Measurements from ENCODE around the gene ERICH3. TPM values are rescaled to one million over a fixed set of nuclear protein-coding genes. Genes with fewer than 3 reads are reported as not detected.

Gene ERICH3
- polyA plus RNA-seq, 1 donor (not counting 4 experiments of a cell fraction or from before 2014, with no cell fraction given): not detected

GRCh38 chr1:74715236-74715502 lies 41.6 kb upstream of the ERICH3 start:
- H3K27ac ChIP-seq (ENCODE audit: control insufficient read depth, insufficient read depth, low read length): no peak overlapping the region
- no peaks in the 10 kb centered on the region for H3K9me3 ChIP-seq (ENCODE audit: control insufficient read depth, low read depth, low read length)
- no peak overlapping the region for H2AFZ ChIP-seq (ENCODE audit: control insufficient read depth, low read length)
- dilution Hi-C loops (cut with MboI; ENCODE audit: extremely low pct_ligation_motif_present, low sequenced_read_pairs): no loop called here
- H3K9ac ChIP-seq (ENCODE audit: control insufficient read depth, extremely low read depth, insufficient read depth, low read length): no peak overlapping the region
- H3K9me1 ChIP-seq (ENCODE audit: control insufficient read depth, extremely low read depth, insufficient read depth, low read length): no peaks in the 10 kb centered on the region
- H4K20me1 ChIP-seq (ENCODE audit: control insufficient read depth, extremely low read depth, insufficient read depth, low read length): no peaks in the 10 kb centered on the region
- H3K4me3 ChIP-seq (ENCODE audit: control insufficient read depth in 2 of 3, extremely low read depth in 1 of 3, insufficient read depth in 2 of 3, low read depth in 1 of 3, low read length in 3 of 3): no peak overlapping the region
- no peaks in the 10 kb centered on the region for H3K27me3 ChIP-seq (ENCODE audit: control insufficient read depth, extremely low read depth, insufficient read depth, low read length)
- FAIRE-seq: no peak
- TF ChIP-seq CTCF (optimal IDR thresholded peaks at IDR 0.05 in 1 of 3, IDR thresholded peaks at IDR 0.05 in 1 of 3, conservative IDR thresholded peaks at IDR 0.05 in 1 of 3; ENCODE audit: extremely low read depth in 1 of 3, insufficient read depth in 2 of 3, low read length in 3 of 3): no peak
- no peak for TF ChIP-seq EZH2 (IDR thresholded peaks at IDR 0.05; ENCODE audit: low read length)
- H3K36me3 ChIP-seq (ENCODE audit: control insufficient read depth in 2 of 2, extremely low read depth in 1 of 2, insufficient read depth in 2 of 2, low read length in 2 of 2): peaks cover 2 to 4% of the 10 kb centered on the region in 2 experiments
- no peaks in the 10 kb centered on the region for H3K79me2 ChIP-seq (ENCODE audit: control insufficient read depth, insufficient read depth, low read length)
- no peak for DNase-seq (ENCODE audit: low read depth, low spot score)
- no peaks in the 10 kb centered on the region for H3K4me1 ChIP-seq (ENCODE audit: control insufficient read depth, extremely low read depth, insufficient read depth, low read length)
- H3K4me2 ChIP-seq (ENCODE audit: control insufficient read depth, extremely low read depth, insufficient read depth, low read depth, low read length): no peak overlapping the region

GRCh38 chr1:74714429-74715235 lies 41.0 kb upstream of the ERICH3 start:
- no peak for FAIRE-seq
- H3K4me1 ChIP-seq (ENCODE audit: control insufficient read depth, extremely low read depth, insufficient read depth, low read length): no peaks in the 10 kb centered on the region
- H3K9ac ChIP-seq (ENCODE audit: control insufficient read depth, extremely low read depth, insufficient read depth, low read length): no peak overlapping the region
- no peaks in the 10 kb centered on the region for H3K27me3 ChIP-seq (ENCODE audit: control insufficient read depth, extremely low read depth, insufficient read depth, low read length)
- DNase-seq (ENCODE audit: low read depth, low spot score): no peak
- no peaks in the 10 kb centered on the region for H3K79me2 ChIP-seq (ENCODE audit: control insufficient read depth, insufficient read depth, low read length)
- no peaks in the 10 kb centered on the region for H4K20me1 ChIP-seq (ENCODE audit: control insufficient read depth, extremely low read depth, insufficient read depth, low read length)
- TF ChIP-seq EZH2 (IDR thresholded peaks at IDR 0.05; ENCODE audit: low read length) (no peak), CTCF (optimal IDR thresholded peaks at IDR 0.05 in 1 of 3, IDR thresholded peaks at IDR 0.05 in 1 of 3, conservative IDR thresholded peaks at IDR 0.05 in 1 of 3; ENCODE audit: extremely low read depth in 1 of 3, insufficient read depth in 2 of 3, low read length in 3 of 3) (no peak)
- H3K9me1 ChIP-seq (ENCODE audit: control insufficient read depth, extremely low read depth, insufficient read depth, low read length): no peaks in the 10 kb centered on the region
- H3K9me3 ChIP-seq (ENCODE audit: control insufficient read depth, low read depth, low read length): no peaks in the 10 kb centered on the region
- H3K4me2 ChIP-seq (ENCODE audit: control insufficient read depth, extremely low read depth, insufficient read depth, low read depth, low read length): no peak overlapping the region
- no peak overlapping the region for H3K27ac ChIP-seq (ENCODE audit: control insufficient read depth, insufficient read depth, low read length)
- no peak overlapping the region for H3K4me3 ChIP-seq (ENCODE audit: control insufficient read depth in 2 of 3, extremely low read depth in 1 of 3, insufficient read depth in 2 of 3, low read depth in 1 of 3, low read length in 3 of 3)
- dilution Hi-C loops (cut with MboI; ENCODE audit: extremely low pct_ligation_motif_present, low sequenced_read_pairs): no loop called here
- no peak overlapping the region for H2AFZ ChIP-seq (ENCODE audit: control insufficient read depth, low read length)
- H3K36me3 ChIP-seq (ENCODE audit: control insufficient read depth in 2 of 2, extremely low read depth in 1 of 2, insufficient read depth in 2 of 2, low read length in 2 of 2): peaks cover 2 to 4% of the 10 kb centered on the region in 2 experiments

All from keratinocyte (primary cell).